Activated T-helper 9 cell treated with anti-CD3 and anti-CD28 coated beads, Interleukin-2, amount 50 U/mL, for 16 hours (primary cell): Measurements from ENCODE around the gene MDP1.

Source experiments
- DNase-seq: peaks from one replicate; pipeline ENCODE4 v3.0.0-alpha.2; 2020; ENCODE audit warnings: low read depth

MDP1 gene

GRCh38 chr14:24181371-24182077, 34.3 kb downstream of the MDP1 start:
- no peak for DNase-seq

- no peak for DNase-seq
These were observed 35.7 kb downstream of the MDP1 start for GRCh38 chr14:24179961-24180796.

GRCh38 chr14:24179294-24179960, 36.4 kb downstream of the MDP1 start:
- no peak for DNase-seq

- no peak for DNase-seq
These were observed 37.3 kb downstream of the MDP1 start for GRCh38 chr14:24178399-24179178.

GRCh38 chr14:24177891-24178290, 38.0 kb downstream of the MDP1 start:
- no peak for DNase-seq

- DNase-seq = no peak
These were observed 38.6 kb downstream of the MDP1 start for GRCh38 chr14:24177041-24177825.

GRCh38 chr14:24176599-24176998, 39.3 kb downstream of the MDP1 start:
- DNase-seq = no peak

- DNase-seq = no peak
These were observed 43.0 kb downstream of the MDP1 start for GRCh38 chr14:24172871-24173281.

GRCh38 chr14:24172261-24172860, 43.5 kb downstream of the MDP1 start:
- DNase-seq = no peak

- peak; percentile 32 for DNase-seq
These were observed 44.2 kb downstream of the MDP1 start, which contains the start of gene REC8 for GRCh38 chr14:24171422-24172260. Gene REC8 (plus strand): TSS chr14:24172080. CDS start chr14:24172553, 473 bp downstream.

GRCh38 chr14:24167469-24168114, 48.3 kb downstream of the MDP1 start:
- DNase-seq = no peak

GRCh38 chr14:24165785-24166184, 50.1 kb downstream of the MDP1 start:
- DNase-seq = no peak

- DNase-seq = no peak
These were observed 51.3 kb downstream of the MDP1 start for GRCh38 chr14:24164518-24164991.
